ENCODE data around the gene MIX23.

The MIX23 gene

DNA sequence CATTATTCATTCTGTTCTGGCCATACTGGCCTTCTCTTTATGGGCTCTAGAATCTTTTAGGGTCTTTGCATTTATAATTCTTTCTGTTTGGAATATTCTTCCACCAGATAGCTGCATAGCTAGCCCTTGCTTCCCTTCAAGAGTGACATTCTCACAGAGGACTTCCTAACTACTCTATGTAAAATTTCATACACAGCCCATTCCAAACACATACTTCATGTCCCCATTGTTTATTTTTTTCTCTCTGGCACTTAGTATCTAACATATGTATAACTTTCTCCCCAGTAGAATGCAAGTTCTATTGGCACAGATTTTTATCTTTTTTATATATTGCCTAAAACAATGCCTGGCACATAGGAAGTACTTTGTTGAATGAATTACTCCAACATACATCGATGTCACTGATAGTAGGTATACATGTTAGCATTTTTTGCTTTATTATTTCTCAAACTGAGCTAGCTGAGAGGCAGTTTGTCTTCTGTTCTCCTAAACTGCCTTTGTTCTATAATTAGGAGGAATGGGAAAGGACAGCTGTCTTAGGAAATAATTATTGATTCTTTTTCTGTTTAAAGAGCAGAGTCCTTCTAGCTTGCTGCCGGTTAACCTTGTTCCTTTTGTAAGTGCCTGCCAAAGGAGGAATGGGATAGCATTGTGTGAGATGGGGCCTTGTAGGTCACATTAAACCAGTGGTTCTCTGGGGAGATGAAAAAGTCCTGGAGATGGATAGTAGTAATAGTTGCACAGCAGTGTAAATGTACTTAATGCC, 8.8 kb upstream of the MIX23 start:
- DNase-seq = no peak

- DNase-seq = no peak
These were observed 7.6 kb upstream of the MIX23 start for GRCh38 chr3:122390665-122391064.

DNA sequence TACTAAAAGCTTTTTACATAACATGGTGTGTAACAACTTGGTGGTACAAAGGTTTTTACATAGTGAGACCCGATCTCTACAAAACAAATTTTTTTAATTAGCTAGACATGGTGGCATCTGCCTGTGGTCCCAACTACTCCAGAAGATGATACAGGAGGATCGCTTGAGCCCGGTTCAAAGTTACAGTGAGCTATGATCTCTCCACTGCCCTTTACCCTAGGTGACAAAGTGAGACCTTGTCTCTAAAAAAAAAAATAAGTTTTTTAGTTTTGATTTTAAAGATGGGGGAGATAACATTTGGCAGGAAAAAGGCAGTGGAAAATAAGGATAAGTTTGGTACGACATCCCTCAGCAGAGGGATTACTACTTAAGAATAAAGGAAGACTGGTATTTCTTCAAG, 6.9 kb upstream of the MIX23 start:
- no peak for DNase-seq

DNA sequence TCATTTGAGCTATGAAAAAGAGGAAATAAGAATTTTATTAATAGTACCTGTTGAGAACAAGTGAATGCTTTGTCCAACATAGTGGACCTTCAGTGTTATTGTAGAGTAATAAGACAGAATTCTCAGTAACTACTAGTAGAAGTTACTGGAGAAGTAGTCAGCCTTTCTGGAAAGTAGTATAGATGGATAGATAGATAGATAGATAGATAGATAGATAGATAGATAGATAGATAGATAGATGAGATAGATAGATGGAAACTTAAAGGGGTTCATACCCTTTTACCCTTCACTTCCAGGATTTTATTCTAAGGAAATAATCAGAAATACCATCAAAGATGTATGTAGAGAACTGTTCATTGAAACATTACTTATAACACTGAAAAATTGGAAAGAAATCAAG, 6.2 kb upstream of the MIX23 start:
- no peak for DNase-seq

- no peak for DNase-seq
These were observed 4.7 kb upstream of the MIX23 start for GRCh38 chr3:122387709-122388108.

GRCh38 chr3:122383771-122384697, 1.0 kb upstream of the MIX23 start, which contains the start of gene FAM162A:
TSS of gene FAM162A (plus strand) at chr3:122384182. CDS start at chr3:122384266, 84 bp downstream.
- peak; percentile 96 for DNase-seq

- DNase-seq = no peak
These were observed 5.1 kb downstream of the MIX23 start for GRCh38 chr3:122377975-122378374.

GRCh38 chr3:122374034-122374433, 9.0 kb downstream of the MIX23 start:
- no peak for DNase-seq

DNA sequence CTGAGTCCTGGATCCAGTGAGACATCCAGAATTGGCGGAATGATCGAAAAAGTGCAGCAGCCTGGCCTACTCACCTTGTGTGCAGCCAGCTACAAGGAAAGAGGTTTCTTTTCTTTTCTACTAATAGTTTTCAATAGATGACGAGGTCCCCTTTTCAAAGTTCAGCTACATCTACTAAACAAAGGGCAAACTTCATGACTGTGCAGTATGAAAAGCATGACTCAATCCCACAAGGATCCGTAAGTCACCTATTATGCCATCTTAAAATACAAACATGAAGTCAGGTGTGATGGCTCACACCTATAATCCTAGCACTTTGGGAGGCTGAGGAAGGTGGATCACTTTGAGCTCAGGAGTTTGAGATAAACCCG, 16.7 kb downstream of the MIX23 start:
- no peak for DNase-seq

- DNase-seq = peak; percentile 74
These were observed 17.3 kb downstream of the MIX23 start for GRCh38 chr3:122365582-122366378.

DNA sequence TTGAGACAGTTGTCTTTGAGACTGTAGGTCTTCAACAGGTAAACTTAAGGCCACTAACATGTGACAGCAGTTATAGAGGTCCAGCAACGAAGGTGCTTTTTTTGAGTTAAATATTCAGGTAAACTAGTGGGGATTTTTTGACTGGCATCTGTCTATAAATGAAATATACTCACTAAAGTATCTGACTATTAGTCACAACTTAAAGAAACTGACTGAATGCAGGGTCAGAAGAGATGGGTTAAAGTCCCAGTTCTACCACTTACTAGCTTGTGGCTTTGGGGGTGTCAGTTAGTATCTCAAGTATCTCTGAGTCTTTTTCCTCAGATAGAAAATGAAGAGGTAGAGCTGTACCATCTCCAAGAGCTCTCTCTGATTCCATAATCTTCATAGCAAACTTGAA, 18.0 kb downstream of the MIX23 start:
- DNase-seq = no peak

DNA sequence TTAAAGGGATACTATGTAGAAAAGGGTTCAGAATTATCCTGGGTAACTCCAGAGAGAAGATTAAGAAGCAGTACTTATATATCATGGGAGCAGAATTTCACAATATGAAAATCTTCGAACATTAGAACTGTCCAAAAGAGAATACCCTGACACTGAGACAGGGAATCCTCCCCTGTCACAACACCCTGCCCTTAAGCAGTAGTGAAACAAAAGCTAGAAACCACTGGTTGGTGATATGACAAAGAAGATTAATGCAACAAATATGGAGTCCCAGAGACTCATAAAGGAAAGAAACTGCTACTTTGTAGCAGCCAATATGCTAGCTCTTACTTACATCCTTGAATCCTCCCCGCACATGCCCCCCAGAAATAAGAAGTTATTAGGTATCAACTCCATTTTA, 18.5 kb downstream of the MIX23 start:
- peak; percentile 50 for DNase-seq

- no peak for DNase-seq
These were observed 21.0 kb downstream of the MIX23 start for GRCh38 chr3:122362026-122362425.

- no peak for DNase-seq
These were observed 24.4 kb downstream of the MIX23 start for GRCh38 chr3:122358703-122359032.

DNA sequence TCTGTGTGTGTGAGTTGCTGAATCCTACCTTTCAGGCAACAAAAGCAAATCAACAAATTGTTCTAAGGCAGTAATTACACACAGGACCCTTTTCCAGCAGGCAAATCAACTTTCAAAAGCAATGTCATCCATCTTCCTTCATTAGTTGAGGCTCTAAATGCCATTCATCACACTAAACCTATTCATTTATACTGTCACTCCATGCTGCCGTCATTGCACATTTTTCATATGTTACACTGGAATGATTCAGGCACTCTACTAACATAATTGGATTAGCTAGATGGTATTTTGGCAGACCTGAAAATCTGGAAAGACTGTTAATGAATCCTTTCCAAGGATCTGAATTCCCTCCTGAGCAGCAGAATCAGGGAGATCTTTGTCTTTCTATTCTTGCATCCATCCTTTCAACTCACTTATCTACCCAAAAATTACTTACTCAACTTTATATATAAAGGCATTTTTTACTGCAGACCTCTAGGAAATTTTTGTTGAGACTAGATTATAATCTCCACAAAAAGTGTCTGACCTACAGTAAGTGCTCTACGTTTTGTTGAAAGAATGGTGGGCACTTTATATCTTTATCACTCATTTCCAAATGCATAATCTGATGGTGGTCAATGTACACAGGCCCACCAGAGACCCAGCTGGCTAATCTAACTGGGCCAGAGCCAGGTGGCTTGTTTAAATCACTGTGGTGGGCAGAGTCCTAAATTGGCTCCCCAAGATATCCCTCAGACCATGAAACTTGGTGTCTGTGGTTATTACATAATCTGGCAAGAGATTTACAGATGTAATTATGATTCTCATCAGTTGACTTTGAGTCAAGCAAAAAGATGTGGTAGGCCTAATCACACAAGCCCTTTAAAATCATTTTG, 25.0 kb downstream of the MIX23 start:
- DNase-seq = peak; percentile 21

- peak; percentile 49 for DNase-seq
These were observed 26.6 kb downstream of the MIX23 start for GRCh38 chr3:122356402-122356801.

DNA sequence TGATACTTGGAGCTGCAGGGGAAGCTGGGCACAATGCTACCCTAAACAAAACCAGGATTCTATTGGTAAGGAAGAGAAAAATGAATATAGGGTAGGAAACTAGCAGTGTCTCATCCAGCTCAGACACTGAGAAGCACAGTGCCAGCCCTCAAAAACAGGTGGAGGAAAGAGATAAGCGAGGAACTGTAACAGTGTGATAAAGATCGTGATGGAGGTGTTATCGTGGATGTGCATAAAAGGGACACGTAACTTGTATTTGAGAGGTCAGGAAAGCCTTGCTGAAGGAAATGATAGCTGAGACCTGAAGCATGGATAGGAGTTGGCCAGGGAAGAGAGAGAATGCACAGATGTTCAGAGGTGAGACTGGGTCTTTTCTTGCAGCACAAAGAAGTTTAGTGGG, 27.4 kb downstream of the MIX23 start:
- DNase-seq = no peak

DNA sequence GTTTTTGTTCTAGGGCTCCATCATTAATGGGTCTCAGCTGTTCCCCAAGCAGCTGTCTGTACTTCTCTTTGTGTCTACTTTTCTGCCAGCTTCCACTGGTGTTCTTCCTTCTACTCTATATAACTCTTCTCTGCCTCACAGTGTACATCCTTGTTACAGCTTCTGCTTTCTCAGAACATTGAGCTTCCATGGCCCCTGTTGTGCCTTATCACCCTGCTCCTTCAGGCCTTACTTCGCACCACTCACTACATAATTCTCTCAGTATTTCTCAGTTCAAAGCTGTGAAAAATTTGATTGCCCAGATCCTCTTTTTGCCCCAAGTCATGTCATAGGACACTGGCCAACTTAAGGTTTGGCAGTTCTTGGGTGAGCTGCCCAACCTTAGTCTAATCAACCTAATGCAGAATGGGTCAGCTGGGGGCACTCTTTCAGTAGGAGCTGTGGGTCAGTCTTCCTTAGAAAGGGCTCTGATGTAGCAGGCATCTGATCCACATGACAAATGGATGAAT, 29.1 kb downstream of the MIX23 start:
- DNase-seq = no peak

DNA sequence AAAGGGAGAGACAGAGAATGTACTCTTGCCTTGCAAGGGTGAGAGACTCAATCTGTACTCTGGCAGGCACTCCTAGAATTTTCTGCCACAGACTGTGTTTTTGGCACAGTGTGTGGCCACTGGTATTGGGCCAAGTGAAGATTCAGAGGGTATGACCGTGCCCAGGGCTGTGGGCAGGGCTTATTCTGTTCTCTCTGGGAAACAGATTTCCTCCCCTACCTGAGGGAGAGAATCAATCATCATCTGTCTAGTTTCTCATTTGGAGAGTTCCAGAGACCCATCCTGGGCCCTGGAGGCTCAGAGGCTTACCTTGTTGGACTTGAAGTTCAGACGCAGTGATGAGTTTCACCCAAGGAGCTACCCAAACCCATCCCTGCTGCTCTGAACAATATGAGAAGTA, 29.8 kb downstream of the MIX23 start:
- no peak for DNase-seq

DNA sequence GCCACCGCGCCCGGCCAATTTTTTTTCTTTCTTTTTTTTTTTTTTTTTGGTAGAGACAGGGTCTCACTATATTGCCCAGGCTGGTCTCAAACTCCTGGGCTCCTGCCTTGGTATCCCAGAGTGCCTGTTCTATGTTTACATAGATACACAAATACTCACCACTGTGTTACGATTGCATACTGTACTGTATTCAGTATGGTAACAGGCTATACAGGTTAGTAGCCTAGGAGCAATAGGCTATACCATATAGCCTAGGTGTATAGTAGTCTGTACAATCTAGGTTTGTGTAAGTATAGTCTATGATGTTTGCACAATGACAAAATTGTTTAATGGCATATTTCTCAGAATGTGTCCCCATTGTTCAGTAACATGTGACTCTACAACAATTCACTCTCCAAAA, 31.4 kb downstream of the MIX23 start:
- no peak for DNase-seq

DNA sequence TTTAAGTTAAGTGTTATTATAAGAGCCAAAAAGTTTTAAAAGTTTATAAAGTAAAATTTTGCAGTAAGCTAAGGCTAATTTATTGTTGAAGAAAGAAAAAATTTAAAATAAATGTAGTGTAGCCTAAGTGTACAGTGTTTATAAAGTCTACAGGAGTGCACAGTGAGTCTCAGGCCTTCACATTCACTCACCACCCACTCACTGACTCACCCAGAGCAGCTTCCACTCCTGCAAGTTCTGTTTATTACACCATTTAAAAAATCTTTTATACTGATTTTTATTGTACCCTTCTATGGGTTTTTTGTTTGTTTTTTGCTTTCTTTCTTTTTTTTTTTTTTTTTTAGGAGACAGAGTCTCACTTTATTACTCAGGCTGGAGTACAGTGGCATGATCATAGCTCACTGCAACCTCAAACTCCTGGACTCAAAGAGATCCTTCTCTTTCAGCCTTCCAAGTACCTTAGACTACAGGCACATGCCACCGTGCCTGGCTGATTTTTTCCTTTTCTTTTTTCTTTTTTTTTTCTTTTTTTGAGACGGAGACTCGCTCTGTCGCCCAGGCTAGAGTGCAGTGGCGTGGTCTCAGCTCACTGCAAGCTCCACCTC, 32.1 kb downstream of the MIX23 start:
- DNase-seq = peak; percentile 60

GRCh38 chr3:122349171-122349570, 33.9 kb downstream of the MIX23 start:
- DNase-seq = peak; percentile 12

Data from inflammatory macrophage treated with lipopolysaccharide for 4 hours (primary cell).